ENCODE results near the gene SERPINI1.

SERPINI1 gene

GRCh38 chr3:167851171-167851570 is 115.7 kb downstream of the SERPINI1 start:
- DNase-seq (ENCODE audit: low spot score), result no peak

GRCh38 chr3:167851749-167852148 is 116.2 kb downstream of the SERPINI1 start:
- DNase-seq (ENCODE audit: low spot score), result no peak

DNA sequence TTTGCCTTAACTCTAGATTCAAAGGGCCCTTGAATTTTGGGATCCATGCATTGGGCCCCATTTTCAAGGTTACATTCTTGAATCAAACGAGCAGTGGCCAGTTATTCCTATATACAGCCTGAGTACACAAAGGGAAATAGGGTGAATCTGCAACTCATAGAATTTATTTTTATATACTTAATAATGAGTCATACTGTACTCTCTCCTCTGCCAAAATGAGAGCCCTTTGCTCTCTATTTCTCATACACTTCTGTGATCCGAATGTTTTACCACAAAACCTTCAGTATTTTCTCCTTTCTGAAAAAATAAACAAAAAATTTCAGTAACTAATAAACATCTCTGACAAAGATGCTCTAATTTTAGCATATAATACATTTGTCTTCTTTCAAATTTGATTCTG is 116.7 kb downstream of the SERPINI1 start:
- no peak for DNase-seq (ENCODE audit: low spot score)

- DNase-seq (ENCODE audit: low spot score), result no peak
Measured at GRCh38 chr3:167854063-167854462, 118.5 kb downstream of the SERPINI1 start.

GRCh38 chr3:167854846-167855245 is 119.3 kb downstream of the SERPINI1 start:
- no peak for DNase-seq (ENCODE audit: low spot score)

GRCh38 chr3:167855306-167855705 is 119.8 kb downstream of the SERPINI1 start:
- no peak for DNase-seq (ENCODE audit: low spot score)

- no peak for DNase-seq (ENCODE audit: low spot score)
Measured at GRCh38 chr3:167858865-167859264, 123.3 kb downstream of the SERPINI1 start.

DNA sequence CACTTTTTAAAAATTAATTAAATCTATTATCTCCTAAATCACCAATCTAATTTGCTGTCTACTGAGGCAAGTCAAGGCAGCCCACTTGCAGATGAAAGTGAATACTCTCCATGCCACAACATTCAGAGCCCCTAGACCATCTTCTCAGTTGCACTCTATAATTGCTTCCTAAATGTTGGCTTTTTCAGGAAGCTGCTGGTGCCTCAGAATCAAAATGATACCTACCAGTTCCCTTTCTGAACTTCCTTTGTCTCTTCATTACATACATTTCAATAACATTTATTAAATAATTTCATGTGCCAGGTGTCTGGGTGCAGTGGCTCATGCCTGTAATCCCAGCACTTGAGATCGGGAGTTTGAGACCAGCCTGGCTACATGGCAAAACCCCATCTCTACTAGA is 124.1 kb downstream of the SERPINI1 start:
- DNase-seq (ENCODE audit: low spot score), result no peak

DNA sequence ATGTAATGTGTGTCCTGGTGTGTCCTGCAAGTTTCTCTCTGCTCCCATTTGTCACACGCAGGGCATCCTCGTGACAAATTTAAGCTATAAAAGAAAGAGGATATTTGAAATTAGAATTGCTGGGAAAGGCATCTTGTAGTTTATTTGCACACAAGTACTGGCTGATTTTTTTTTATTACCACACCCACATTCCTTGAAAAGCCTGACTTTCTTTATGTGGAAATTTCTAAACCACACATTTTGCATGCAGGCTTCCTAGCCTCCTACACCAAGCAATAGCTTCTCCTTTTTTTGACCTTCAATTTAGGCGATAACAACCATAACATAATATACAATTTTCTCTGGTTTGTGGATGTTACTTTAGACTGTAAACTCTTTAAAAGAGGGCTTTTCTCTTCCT is 126.1 kb downstream of the SERPINI1 start:
- no peak for DNase-seq (ENCODE audit: low spot score)

GRCh38 chr3:167862104-167862730 is 126.7 kb downstream of the SERPINI1 start:
- no peak for DNase-seq (ENCODE audit: low spot score)

DNA sequence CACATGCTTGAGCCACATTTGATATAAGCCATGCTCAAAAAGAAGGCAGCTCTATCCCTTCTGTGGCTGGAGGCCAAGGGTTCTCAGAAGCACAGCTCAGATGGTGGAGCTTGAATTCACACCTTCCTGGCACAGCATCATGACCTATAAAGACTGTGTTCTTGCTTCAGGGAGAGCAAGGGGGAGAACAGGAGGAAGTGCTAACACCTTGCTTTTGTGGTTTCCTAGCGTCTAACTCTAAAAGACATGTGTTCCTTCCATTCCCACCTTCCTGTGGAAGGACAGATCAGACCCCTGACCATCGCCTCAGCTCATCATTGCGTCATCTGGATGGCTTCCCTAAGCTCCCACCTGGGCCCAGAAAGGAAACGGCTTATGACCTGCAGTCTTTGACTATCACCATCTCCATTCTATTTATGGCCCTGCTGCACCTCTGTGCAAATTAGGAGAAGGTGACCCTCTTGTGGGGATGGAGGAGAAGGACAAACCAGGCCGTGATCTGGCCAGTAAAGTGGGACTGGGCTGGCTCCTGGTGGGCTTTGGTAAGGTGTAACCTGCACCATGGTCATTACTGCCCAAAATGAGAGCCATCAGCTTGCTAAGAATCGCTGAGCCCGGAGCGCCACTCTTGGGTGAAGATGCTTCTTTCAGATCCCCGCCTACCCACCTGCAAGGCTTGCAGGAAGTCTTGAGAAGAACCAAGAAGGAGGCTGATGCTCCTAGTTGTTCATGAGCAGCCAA is 128.5 kb downstream of the SERPINI1 start:
- DNase-seq (ENCODE audit: low spot score), result no peak

DNA sequence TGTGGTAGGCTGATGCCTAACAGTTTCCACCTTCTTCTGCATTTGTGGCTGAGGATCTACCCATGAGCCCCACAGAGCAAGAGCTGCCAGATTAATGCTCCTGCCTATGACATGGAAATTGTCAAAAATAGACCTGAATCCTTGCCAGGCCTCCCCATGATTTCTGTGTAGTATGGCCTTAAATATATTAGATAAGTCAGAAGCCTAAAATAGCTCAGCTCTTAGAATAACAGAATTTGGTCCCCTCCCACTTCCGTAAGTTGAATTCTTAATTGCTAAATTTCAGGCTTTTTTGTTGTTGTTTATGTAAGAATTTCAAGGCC is 129.0 kb downstream of the SERPINI1 start:
- no peak for DNase-seq (ENCODE audit: low spot score)

- no peak for DNase-seq (ENCODE audit: low spot score)
Measured at GRCh38 chr3:167866331-167866730, 130.8 kb downstream of the SERPINI1 start.

GRCh38 chr3:167867981-167868380 is 132.5 kb downstream of the SERPINI1 start:
- DNase-seq (ENCODE audit: low spot score), result no peak

GRCh38 chr3:167870181-167870580 is 134.7 kb downstream of the SERPINI1 start:
- DNase-seq (ENCODE audit: low spot score), result no peak

DNA sequence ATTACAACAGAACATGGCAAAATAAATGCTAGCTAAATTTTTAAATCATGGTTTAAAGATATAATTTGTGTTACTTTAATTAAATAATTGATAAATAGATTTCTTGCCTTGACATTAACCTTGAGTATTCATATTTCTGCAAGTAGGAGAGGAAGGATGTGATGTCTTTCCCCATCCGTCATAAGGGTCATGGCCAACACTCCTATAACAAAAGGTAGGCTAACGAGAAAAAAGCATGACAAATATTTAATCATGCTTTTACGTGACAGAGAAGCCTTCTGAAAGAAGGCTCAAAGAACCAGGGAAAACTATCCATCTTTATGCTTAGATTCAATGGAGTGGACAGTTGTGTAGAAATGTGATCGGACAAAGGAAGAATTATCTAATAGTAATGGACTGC is 135.2 kb downstream of the SERPINI1 start:
- no peak for DNase-seq (ENCODE audit: low spot score)

- no peak for DNase-seq (ENCODE audit: low spot score)
Measured at GRCh38 chr3:167872032-167872431, 136.5 kb downstream of the SERPINI1 start.

GRCh38 chr3:167872941-167873340 is 137.4 kb downstream of the SERPINI1 start:
- no peak for DNase-seq (ENCODE audit: low spot score)

DNA sequence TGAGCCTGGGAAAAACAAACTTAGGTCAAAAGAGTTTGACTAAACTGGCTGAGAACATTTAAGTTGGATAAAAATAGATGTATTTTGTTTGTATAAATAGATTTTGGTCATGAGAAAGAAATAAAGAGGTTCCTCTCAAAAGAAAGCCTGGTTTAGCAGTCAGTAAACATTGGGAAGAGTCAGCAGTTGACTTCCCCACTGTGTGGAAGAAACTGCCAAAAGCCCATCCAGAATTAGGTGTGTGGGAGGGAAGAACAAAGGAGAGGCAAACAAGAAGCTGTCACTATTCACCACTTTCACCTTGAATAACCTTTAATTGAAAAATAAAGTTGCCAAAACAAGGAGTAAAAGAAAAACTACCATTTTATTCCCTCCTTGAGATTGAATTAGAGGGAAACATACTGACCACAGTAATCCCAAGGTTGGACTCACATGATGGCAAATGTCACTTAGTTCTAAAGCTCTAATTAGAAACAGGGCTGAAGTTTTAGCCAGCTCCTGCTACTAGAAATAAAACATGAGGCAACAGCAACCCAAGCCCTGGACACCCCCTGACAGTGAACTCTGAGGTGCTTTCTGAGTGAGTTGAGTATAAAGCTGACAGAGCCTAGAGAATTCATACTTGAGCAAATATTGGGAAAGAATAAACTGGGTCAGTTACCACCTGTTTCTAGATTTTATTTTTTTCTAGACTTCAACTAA is 139.3 kb downstream of the SERPINI1 start:
- DNase-seq (ENCODE audit: low spot score), result no peak

All from CD4-positive, alpha-beta T cell treated with Interleukin-2 at 100 ng/mL for 4 hours (primary cell).